ENCODE measurements around the gene CEP112.

GRCh38 chr17:65670667-65671371, 521.1 kb downstream of the CEP112 start:
- no peak for TF ChIP-seq CTCF (optimal IDR thresholded peaks at IDR 0.05 in 1 of 3, IDR thresholded peaks at IDR 0.05 in 1 of 3, conservative IDR thresholded peaks at IDR 0.05 in 1 of 3; ENCODE audit: extremely low read depth in 1 of 3, insufficient read depth in 2 of 3, low read length in 3 of 3)
- TF ChIP-seq EZH2 (IDR thresholded peaks at IDR 0.05; ENCODE audit: low read length): no peak

Data from keratinocyte (primary cell).